NK-92 (cell line): Measurements from ENCODE around the gene MITD1.
"Not testable (repeated sequence)": the region's sequence is repeated elsewhere in the genome, so short reads cannot be mapped to it uniquely, and the experiment has no call there.

Source experiments
- DNase-seq: peaks from one replicate; lab custom pipeline; 2025; ENCODE audit not compliant: unreplicated experiment; lab: John Stamatoyannopoulos, UW

Gene MITD1

DNA sequence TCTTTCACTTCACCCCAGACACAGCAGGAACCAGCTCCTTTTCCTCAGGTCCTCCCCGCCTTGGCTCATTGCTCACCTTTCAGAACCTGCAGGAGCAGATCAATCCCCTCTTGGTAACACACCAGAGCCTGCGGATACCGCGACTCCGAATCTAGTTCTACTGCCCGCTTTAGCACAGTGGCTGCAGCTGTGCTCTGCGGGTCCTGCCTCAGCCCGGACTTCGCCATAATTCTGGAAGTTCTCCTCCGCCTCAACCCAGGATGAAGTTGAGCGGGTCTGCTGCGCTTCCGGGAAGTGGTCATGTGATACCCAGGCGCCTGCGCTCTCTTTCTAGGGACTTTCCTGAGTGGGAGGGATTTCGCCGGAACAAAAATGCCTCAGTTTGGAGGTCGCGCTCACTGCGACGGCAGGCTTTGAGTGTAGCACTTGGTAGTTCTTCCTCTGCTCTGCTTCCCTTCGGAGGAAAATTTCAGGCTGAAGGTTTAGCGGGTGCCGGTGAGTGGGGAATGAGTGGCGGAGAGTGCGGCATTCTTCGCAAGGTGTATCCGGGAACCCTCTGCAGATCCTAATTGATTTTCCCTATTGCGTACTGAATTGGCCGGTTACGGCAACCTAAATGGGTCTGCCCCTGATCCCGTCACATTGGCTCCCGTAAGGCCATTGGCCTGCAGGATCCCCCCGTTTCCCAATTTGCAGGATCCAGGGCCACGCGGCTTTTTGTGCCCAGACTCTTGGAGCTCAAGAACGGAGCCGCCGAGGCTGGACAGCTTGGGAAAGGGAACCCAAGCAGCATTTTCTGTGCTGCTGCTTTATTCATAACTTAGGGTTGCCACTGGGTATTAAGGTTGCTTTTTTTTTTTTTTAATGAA is at the start of gene MITD1, which contains the start of gene MRPL30:
MITD1 (minus strand) TSS at position 304 of the 869 bp plus-strand sequence; CDS start at position 227, 77 bp downstream.
MRPL30 (plus strand) TSS at position 430 of the 869 bp plus-strand sequence. CDS start 5,020 bp downstream, outside the sequence.
- DNase-seq = peak; percentile 60

DNA sequence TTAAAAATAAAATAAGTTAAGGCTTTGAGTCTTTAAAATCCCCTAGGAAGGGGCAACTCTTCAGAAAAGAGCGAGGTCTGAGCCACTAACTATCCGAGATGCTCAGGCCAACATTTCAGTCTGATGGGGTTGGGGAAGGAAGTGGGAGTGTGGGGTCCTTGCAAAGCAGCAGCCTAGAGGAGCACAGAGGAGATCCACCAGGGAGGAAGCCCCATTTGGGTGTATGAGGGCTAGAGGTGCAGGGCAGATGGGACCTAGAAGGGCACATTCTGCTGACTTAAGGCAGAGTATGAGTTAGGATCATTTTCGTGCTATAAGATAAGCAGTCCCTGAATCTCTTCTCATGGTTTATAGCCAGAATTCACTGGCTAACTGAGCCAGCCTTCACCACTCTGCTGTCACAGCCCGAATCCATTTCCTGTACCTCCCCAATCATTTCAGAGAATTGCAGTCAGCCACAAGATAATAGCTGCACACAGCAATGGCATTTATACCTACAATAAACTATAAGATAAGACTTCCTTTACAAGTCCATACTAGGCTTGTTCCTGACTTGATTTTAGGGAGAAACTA is 37.2 kb upstream of the MITD1 start:
- no peak for DNase-seq

DNA sequence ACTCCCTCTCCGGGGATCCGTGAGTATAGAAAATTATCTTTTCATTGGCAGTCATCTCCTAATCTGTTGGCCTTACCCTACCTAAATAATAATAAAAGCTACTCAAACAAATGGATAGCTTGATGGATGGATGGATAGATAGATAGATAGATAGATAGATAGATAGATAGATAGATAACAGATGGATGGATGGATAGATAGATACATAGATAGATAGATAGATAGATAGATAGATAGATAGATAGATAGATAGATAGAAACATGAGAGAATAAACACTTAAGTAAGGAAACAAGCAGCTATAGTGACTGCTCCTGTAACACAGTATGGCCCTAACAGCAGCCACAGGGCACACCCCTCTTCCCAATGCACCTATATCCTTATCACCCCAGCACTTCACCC is 35.2 kb upstream of the MITD1 start:
- DNase-seq = no peak

DNA sequence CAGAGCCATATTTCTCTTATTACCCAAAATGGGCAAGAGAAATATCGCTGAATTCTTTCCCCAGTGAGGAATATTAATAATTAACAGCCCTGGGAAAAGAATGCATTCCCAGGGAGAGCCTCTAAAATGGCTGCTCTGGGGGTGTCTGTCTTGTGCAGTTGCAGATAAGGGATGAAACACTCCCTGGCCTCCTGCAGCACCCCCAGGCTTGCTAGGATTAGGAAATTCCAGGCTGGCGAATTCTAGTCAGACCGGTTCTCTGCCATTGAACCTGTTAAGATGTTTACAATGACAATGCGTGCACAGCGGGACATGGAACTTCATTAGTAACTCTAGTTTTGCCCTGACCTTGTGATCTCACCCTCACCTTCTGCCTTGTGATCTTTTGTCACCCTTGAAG is 24.6 kb upstream of the MITD1 start:
- DNase-seq = no peak

DNA sequence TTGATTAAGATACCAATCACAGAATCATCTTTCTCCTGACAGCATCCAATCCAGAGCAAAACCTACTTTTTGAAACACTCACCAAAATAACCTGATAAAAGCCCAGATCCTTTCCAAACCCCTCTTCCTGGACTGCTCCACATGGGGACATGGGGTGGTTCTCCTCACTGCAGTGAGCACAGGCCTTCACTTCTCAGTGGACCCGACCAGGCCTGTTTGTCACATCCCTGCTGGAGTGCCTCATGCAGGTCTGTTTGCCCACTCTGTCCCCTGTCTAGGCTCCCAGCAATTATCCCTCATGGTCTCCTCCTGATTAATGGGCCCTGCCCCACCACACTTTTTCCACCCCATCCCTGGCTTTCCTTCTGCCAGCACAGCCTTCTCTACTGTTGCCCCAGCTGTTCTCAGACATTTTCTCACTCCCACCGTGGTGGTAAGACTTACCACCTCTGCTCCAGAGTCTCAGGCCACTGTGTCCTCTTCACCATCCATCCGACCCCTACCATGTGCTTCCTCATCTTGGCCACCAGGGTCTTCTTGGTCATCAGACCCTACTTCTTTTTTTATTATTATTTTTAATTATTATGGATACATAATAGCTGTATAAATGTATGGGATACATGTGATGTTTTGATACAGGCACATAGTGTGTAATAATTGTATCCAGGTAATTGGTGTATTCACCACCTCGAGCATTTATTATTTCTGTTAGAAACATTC is 21.3 kb upstream of the MITD1 start:
- DNase-seq = no peak

DNA sequence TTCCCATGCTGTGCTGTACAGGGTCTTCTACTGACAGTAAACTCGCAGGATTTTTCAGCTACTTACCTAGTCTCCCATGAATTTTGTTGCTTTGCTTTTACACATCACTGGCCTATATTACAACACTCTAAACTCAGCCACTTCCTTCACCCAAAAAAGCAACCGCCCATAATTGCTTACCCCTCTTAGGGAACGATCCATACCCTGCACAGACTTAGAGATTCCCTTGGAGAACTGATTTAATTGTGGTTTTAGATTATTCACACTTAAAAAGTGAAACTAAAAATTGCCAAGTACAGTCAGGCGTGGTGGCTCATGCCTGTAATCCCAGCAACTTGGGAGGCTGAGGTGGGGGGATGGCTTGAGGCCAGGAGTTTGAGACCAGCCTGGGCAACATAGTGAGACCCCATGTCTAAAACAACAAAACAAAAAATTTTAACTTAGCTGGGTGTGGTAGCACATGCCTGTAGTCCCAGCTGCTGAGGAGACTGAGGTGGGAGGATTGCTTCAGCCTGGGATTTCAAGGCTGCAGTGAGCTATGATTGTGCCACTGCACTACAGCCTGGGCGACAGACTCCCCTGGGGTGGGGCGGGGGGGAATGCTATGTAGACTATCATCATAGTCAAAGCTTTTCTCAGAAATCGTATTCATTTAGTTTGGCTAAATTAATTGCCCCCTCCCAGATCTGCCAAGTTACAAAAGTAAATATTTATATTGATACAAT is 19.4 kb upstream of the MITD1 start:
- no peak for DNase-seq

GRCh38 chr2:99198103-99198841 is 17.4 kb upstream of the MITD1 start:
- DNase-seq = no peak

DNA sequence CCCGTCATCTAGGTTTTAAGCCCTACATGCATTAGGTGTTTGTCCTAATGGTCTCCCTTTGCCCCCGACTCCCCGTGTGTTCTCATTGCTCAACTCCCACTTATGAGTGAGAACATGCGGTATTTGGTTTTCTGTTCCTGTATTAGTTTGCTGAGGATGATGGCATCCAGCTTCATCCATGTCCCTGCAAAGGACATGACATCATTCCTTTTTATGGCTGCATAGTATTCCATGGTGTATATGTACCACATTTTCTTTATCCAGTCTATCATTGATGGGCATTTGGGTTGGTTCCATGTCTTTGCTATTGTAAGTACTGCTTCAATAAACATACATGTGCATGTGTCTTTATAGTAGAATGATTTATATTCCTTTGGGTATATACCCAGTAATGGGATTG is 11.5 kb upstream of the MITD1 start:
- not testable (repeated sequence) for DNase-seq

- no peak for DNase-seq
Measured at GRCh38 chr2:99190548-99190947, 9.7 kb upstream of the MITD1 start.

DNA sequence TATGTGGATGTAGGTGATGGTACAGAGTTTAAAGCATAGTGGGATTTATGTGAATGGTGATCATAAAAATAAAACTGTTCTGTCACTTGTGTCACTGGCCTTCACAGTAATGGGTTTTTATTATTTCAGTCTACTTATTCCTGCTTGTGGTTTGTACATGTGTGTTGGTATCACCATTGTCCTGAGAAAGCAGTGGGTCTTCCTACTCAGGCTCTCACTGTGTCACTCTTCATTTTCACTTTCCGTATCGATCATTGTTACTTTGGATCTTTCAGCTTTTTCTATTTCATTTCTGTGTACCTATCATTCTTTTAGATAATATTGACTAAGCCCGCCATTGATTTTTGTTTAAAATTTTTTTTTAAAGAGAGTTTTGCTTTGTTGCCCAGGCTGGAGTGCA is 7.5 kb upstream of the MITD1 start:
- no peak for DNase-seq

DNA sequence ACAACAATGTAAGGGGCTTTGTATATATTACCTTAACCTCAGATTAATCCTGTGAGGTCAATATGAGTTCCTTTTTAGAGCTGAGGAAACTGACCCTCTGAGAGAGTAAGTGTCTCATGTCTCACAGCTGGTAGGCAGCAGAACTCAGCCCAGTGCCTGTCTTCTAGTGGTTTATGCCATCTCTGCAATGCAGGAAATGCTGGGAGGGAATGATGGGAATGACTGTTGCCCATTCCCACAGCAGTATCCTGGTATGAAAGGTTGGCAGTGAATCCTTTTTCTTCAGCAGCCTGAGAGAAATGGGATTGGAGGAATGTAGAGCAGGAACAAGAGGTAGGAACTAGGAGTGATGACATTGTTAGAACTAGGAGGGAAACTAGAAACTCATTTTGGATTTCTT is 6.2 kb upstream of the MITD1 start:
- no peak for DNase-seq

DNA sequence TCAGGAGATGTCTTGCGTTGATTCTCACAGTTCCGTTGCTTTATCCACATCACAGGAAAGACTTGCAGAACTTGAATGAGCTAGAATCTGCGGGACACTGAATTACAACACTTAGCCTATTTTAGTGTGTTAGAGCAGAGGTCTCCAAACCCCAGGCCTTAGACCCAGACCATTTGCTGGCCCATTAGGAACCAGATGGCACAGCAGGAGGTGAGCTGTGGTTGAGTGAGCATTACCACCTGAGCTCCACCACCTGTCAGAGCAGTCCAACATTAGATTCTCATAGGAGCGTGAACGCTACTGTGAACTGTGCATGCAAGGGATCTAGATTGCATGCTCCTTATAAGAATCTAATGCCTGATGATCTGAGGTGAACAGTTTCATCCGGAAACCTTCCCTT is 4.0 kb upstream of the MITD1 start:
- no peak for DNase-seq

- DNase-seq = no peak
Measured at GRCh38 chr2:99183025-99183424, 2.2 kb upstream of the MITD1 start.

- DNase-seq = no peak
Measured at GRCh38 chr2:99181624-99182000, 754 bp upstream of the MITD1 start.

- DNase-seq = no peak
Measured at GRCh38 chr2:99171377-99172140, 9.3 kb downstream of the MITD1 start.

DNA sequence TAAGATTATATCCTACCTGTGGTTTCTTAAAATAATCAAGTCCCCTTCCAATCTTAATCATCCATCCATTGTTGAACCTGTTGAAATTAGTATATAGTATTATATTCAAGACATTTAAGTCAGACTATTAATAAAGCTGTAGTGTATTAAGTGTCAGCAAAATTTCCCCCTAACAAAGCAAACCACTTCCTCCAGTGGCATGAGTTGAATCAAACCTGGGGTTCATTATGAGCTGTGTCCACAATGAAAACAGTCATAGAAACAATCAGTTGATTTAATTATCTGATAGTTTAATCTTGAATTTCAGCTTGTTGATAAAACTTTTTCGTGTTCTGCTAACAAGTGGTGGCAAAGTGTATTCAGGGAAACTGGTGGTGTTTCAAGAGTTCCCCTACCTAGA is 11.3 kb downstream of the MITD1 start:
- DNase-seq = no peak

GRCh38 chr2:99166218-99166617 is 14.6 kb downstream of the MITD1 start:
- DNase-seq = no peak

DNA sequence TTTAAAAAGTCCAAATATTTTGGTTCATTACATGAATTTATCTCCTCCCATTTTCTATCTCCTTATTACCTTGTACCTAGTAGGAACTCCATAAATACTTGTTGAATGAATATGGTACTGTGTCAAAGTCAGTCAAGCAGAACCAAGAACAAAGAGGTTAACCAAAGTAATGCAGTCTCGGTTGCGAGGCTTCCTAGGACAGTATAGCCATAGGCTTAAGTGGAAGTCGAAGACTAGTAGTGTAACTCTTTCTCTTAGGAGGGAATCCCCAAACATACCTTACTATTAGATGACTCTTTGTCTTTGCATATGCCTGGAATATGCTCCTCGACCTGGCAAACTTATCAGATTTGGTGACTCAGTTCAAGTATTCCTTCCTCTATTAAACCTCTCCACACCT is 21.3 kb downstream of the MITD1 start:
- DNase-seq = no peak

DNA sequence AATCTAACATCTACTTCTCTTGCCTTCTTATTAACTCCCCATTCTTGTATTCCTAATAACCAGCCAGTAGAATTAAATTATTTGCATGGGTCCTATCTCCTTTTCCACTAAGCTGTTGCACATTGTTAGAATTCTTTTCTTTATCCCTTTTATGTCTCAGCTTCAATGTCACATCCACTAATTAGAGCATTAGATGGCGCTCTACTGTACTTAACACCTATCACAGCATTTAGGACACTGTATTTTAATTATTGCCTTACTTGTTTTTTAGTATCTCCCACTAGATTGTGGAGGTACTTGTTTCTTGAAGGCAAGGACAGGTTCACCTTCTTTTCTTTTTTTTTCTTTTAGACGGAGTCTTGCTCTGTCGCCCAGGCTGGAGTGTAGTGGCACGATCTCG is 22.3 kb downstream of the MITD1 start:
- DNase-seq = no peak

- no peak for DNase-seq
Measured at GRCh38 chr2:99156891-99157290, 24.0 kb downstream of the MITD1 start.
